HG03066 (cell line): ENCODE data around the gene WDR45B.

Experiments used
- ATAC-seq: cut with Tn5 transposase; IDR thresholded peaks from one replicate; pipeline ENCODE4 v1.9.1; 2021; ENCODE audit warnings: low read depth; ENCODE audit not compliant: unreplicated experiment

Gene WDR45B

GRCh38 chr17:82633343-82633742, 14.9 kb downstream of the WDR45B start:
- no peak for ATAC-seq

GRCh38 chr17:82632451-82632850, 15.8 kb downstream of the WDR45B start:
- ATAC-seq = no peak

GRCh38 chr17:82631544-82631943, 16.7 kb downstream of the WDR45B start:
- no peak for ATAC-seq

GRCh38 chr17:82630212-82630611, 18.0 kb downstream of the WDR45B start:
- no peak for ATAC-seq

GRCh38 chr17:82629748-82630147, 18.5 kb downstream of the WDR45B start:
- no peak for ATAC-seq

GRCh38 chr17:82627405-82627804, 20.8 kb downstream of the WDR45B start:
- no peak for ATAC-seq

GRCh38 chr17:82623707-82624106, 24.5 kb downstream of the WDR45B start:
- no peak for ATAC-seq

GRCh38 chr17:82619641-82620040, 28.6 kb downstream of the WDR45B start:
- ATAC-seq = no peak

- ATAC-seq = no peak
These were observed 29.0 kb downstream of the WDR45B start for GRCh38 chr17:82619211-82619610.

GRCh38 chr17:82616021-82616711, 32.1 kb downstream of the WDR45B start:
- no peak for ATAC-seq

- no peak for ATAC-seq
These were observed 32.9 kb downstream of the WDR45B start for GRCh38 chr17:82615084-82616020.

GRCh38 chr17:82614095-82614631, 34.1 kb downstream of the WDR45B start:
- ATAC-seq = no peak

- ATAC-seq = no peak
These were observed 34.8 kb downstream of the WDR45B start for GRCh38 chr17:82613283-82614094.

- ATAC-seq = no peak
These were observed 36.8 kb downstream of the WDR45B start for GRCh38 chr17:82611140-82612058.

- no peak for ATAC-seq
These were observed 38.6 kb downstream of the WDR45B start for GRCh38 chr17:82609655-82610054.

GRCh38 chr17:82608816-82609215, 39.4 kb downstream of the WDR45B start:
- no peak for ATAC-seq

GRCh38 chr17:82605939-82606600, 42.2 kb downstream of the WDR45B start:
- no peak for ATAC-seq

GRCh38 chr17:82604532-82604931, 43.7 kb downstream of the WDR45B start:
- no peak for ATAC-seq

GRCh38 chr17:82603981-82604448, 44.2 kb downstream of the WDR45B start:
- no peak for ATAC-seq
